Activated T-helper 9 cell treated with anti-CD3 and anti-CD28 coated beads, Interleukin-2, amount 50 U/mL, for 16 hours (primary cell): ENCODE measurements around the gene RNF182.
"Not testable (repeated sequence)": the region's sequence is repeated elsewhere in the genome, so short reads cannot be mapped to it uniquely, and the experiment has no call there.

ENCODE experiments used
- DNase-seq: peaks from one replicate; pipeline ENCODE4 v3.0.0-alpha.2; 2020; ENCODE audit warnings: low read depth

The RNF182 gene

DNA sequence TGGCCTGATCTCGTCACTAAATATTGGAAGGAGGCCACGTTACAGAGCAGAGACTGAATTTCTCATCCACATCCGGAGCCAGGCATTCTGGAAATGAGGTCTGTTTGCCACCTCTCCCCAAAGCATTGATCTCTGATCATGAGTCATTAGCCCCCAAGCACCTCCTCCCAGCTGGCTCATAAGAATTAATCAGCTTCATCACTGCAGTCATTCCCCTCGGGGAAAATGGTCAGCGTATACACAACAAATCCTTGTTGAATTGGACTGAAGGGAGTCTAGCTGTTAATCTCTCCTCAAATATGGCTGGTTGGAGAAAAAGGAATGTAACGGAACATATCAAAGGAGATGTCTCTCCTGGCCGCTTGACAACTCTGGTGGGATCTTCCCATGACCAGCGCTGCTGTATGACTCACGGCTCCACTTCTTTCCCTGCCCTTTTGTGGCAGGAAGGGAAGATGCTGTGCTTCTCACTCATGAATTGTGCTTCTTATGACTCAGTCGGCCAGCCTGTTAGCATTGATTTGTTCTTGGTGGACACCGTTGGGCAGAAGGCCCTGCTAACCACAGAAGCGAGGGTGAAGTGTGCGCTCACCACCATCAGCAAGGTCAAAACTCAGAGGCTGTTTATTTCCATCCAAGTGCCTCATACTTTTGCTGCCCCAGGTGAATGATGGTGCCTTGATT lies 76.7 kb downstream of the RNF182 start:
- no peak for DNase-seq

DNA sequence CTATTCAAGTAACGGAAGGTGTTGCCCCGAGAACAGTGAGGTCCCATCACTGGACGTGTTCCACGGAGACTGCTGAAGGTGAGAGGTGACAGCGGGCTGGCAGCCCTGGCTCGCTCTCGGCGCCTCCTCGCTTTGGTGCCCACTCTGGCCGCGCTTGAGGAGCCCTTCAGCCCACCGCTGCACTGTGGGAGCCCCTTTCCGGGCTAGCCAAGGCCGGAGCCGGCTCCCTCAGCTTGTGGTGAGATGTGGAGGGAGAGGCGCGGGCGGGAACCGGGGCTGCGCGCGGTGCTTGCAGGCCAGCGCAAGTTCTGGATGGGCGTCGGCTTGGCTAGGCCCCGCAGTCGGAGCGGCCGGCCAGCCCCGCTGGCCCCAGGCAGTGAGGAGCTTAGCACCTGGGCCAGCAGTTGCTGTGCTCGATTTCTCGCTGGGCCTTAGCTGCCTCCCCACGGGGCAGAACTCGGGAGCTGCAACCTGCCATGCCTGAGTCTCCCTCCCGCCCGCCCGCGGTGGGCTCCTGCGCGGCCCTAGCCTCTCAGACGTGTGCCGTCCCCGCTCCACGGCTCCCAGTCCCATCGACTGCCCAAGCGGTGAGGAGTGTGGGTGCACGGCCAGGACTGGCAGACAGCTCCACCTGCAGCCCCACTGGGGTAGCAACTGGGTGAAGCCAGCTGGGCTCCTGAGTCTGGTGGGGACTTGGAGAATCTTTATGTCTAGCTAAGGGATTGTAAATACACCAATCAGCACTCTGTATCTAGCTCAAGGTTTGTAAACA lies 77.6 kb downstream of the RNF182 start:
- no peak for DNase-seq

DNA sequence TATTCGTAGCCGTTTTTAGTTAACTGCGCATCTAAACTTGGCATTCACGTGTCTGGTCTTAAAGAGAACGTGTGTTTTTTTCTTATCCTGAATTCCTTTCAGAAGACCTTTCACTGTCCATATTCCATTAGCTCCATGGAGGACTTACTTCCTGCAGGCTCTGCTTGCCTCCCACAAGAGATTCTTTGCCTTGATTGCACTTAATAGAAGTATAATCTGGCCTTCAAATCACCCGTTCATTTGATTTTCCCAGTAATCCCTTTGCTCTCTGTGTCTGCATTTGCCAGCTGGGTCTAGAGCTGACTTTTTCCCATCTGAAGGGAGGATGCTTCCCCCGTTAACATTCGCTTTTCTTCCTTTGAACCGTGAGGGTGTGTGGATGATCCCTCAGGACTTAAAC lies 79.5 kb downstream of the RNF182 start:
- DNase-seq, result no peak

DNA sequence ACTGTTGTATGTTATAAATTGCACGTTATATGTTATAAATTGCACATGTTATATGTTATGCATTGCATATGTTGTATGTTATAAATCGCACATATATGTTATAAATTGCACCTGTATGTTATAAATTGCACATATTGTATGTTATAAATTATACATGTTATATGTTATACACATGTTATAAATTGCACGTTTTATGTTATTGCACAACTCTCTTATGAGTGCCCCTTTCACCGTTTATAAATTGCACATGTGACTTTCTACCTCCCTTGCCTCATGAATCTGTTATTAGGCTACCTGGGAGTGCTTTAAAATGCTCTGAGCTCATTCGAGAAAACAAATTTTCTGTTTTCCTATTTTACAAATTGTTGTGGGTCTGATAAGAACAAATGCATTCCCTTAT lies 84.1 kb downstream of the RNF182 start:
- no peak for DNase-seq

DNA sequence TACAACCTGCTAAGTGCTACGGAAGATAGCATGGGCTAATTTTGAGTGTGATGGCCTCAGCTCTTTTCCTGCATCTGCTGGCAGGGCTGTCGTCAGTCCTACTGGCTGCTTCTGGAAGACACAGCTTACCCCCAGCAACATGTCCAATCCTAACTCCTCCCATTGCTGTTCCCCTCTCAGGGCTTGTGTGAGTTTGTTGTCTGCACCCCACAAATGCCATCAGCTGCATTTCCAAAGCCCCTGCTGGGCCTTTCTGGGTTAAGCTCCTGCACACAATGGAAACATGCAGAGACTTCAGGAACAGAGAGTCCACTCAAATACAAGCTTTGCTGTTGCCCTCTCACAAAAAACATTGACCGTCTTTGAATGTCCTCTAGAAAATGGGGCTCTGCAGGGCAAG lies 84.7 kb downstream of the RNF182 start:
- no peak for DNase-seq

DNA sequence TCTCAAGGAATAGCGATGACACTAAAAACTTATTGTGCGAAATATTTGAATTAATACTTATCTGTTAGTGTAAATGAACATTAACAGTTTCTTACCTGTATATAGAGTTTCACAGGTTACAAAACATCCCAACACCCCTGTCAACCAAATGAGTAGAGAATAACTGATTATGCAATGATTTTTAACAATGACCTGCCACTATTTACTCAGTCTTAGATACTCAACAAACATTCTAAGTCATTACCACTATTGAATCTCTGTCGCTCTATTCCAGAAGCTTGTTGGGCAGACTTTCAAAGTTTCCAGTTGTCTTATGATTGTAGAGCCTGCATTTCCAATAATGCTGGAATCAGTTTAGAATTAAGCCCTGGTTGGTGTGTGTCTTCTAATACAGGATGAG lies 85.5 kb downstream of the RNF182 start:
- DNase-seq, result no peak

DNA sequence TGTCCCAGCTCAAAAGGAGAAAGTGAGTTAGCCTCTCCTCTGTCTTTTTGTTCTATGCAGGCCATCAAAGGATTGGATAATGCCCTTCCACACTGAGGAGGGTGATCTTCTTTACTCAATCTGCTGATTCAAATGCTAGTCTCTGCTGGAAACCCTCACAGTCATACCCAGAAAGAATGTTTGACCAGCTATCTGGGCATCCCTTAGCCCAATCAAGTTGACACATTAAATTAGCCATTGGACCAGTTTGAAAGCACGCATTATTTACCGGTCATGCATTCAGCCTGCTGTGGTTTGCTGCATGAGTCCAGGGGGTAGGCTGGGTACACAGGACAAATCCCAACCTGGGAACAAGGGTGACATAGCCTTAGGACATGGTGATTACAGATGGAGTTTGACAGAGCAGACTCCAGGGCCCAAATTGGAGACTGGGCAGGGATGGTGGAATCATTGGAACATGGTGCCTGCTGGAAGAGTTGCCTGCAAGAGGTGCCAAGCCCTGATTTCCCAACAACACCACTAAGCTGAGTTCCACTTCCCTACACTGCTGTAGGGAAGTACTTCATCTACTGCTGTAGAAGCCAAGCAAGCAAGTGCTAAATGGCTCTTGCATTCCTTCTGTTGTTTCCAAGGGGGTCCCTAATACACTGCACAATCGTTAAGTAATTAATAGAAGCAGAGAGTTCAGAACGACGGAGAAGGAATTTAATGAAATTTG lies 87.7 kb downstream of the RNF182 start:
- DNase-seq, result no peak

DNA sequence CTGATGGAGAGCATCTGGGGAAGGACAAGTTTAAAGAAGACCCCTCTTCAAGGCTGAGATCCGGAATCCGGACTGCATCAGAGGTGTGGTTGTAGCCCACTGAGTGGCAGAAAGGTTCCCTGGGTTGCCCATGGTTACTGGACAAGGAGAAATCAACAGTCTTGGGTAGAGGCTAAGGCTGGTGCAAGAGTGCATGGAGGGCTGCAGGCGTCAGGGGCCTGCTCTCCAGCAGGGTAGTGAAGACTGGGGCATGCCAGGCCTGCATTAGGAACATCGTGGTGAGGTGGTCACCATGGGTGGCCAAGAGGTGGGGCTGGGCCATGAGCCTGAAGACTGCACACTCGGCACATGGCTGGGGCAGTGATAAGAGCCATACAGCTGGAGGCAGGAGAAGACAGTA lies 91.2 kb downstream of the RNF182 start:
- DNase-seq, result no peak

DNA sequence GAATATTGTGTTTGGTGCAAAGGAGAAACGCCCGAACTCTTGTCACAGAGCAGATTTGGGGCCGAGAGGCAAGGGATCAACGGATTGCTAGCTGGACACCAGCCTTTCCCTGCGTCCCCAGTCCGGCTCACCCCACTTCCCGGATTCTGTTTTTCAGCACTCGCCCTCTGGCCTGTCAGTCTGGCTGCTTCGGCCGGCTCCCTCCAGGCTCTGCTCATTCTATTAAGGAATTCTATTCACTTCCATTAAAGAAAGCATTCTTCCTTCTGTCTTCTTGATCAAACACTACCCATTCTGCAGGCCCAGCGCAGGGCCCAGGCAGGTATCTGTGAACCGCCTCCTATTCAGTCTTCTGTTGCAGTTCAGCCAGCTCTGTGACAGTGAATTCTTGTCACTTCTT lies 91.7 kb downstream of the RNF182 start:
- no peak for DNase-seq

DNA sequence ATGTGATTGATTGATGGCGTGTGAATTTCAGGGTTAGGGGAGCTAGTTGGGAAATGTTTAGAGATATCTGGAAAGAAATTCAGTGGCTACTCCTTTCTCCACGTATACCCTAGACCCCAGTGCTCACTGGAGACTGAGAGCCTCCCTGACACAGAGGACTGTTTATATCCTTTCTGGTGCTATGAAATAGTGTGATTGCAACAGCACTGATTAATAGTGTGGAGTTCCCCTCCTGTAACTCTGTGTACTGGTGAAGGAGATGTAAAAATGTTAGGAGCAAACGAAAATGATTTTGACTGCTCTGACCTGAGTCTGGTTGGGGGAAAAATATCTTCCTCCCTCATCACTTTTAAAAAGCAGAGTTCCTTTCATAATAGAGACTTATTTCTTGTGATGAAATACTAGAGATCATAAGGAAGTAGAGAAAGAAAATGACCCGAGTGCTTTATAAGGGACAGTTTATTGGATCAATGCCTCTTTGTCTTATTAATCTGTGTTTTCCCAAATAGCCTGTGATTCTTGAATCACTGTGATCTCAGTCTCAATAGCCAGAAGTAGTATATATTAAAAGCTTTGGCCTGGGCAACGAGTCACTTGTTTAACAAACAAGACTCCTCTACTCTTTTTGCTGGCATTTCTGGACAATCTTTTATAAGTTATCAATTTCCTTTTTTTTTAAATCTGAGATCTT lies 92.3 kb downstream of the RNF182 start:
- DNase-seq, result no peak

DNA sequence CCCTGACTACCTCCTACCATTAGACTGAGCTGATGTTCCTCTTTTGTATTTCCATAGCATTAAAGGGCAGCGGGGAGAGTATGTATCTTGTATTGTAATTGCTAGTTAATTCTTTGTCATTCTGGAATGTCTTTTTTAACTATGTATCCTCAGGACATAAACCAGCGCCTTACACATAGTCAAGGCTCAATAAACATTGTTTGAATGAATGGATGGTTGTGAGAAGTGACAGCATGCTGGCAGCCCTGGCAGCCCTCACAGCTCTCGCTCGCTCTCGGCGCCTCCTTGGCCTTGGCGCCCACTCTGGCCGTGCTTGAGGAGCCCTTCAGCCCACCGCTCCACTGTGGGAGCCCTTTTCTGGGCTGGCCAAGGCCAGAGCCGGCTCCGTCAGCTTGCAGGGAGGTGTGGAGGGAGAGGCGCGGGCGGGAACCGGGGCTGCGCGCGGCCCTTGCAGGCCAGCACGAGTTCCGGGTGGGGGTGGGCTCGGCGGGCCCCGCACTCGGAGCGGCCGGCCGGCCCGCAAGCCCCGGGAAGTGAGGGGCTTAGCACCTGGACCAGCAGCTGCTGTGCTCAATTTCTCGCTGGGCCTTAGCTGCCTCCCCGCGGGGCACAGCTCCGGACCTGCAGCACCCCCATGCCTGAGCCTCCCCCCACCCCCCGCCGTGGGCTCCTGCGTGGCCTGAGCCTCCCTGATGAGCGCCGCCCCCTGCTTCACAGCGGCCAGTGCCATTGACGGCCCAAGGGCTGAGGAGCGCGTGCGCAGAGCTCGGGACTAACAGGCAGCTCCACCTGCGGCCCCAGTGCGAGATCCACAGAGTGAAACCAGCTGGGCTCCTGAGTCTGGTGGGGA lies 93.1 kb downstream of the RNF182 start:
- no peak for DNase-seq

DNA sequence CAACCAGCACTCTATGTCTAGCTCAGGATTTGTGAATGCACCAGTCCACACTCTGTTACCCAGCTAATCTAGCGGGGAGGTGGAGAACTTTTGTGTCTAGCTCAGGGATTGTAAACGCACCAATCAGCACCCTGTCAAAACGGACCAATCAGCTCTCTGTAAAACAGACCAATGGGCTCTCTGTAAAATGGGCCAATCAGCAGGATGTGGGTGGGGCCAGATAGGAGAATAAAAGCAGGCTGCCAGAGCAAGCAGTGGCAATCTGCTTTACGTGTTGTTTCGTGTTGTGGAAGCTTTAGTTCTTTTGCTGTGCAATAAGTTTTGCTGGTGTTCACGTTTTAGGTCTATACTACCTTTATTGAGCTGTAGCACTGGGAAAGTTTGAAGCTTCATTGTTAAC lies 93.8 kb downstream of the RNF182 start:
- not testable (repeated sequence) for DNase-seq

DNA sequence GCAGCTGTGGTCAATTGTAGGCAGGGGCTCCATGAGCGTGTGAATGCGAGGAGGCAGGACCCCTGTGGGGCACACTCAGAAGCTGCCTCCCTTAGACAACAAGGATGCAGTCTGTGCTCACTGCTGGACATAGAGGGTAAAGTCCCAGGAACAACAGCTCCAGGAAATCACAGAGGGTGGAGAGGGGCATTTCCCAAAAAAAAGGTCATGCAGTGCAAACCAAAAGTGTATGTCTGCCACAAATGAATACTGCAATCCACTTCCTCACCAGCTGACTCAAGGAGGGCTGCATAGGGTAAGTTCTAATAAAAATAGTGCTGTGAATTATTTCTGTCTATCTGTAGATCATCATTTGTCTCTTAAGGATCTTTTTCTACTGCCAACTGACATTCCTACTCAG lies 95.8 kb downstream of the RNF182 start:
- DNase-seq, result no peak

DNA sequence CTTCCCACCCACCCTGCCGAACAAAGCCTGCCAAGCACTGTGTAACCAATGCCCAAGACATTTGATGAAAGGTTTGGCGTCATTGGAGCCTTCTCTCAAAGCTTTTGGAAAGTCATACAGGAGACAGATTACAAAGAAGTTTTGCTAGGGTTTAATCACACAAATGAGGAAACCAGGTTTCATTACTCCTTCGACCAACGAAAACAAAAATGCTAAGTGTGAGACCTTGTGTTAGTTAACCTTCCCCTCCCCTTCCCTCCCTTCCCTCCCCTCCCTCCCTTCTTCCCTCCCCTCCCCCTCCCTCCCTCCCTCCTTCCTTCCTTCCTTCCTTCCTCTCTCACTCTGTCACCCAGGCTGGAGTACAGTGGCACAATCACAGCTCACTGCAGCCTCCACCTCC lies 96.7 kb downstream of the RNF182 start:
- no peak for DNase-seq

DNA sequence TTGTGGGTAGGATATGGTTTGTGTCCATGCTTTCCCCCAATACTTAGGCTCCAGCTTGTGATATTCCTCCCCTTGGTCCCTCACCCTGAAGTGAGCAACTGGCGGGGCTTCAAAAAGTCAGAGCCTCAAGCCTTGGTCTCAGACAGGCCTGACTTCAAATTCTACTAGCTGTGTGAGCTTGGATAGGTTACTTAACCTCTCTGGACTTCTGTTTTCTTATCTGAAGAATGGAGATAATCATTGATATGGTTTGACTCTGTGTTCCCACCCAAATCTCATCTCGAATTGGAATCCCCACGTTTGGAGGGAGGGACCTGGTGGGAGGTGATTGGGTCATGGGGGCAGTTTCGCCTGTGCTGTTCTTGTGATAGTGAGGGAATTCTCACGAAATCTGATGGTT lies 97.9 kb downstream of the RNF182 start:
- DNase-seq, result no peak

DNA sequence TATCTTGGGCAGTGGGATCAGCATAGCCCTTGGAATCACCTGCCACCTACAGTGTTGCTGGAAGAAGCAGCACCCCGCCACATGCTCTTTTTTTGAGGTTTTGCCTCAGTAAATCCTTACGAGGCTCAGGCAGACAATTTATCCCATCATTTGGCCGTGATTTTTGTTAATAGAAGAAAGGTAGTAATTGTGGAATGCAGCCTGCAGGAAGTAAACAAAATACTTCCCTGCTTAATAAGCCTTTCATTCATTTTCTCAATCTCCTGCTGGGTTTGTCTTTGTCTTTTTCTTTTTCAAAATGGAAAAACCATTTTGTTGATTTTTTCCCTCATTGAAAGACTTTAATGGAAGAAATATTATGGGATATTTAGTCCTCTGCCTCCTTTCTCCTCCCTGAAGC lies 99.1 kb downstream of the RNF182 start:
- no peak for DNase-seq

DNA sequence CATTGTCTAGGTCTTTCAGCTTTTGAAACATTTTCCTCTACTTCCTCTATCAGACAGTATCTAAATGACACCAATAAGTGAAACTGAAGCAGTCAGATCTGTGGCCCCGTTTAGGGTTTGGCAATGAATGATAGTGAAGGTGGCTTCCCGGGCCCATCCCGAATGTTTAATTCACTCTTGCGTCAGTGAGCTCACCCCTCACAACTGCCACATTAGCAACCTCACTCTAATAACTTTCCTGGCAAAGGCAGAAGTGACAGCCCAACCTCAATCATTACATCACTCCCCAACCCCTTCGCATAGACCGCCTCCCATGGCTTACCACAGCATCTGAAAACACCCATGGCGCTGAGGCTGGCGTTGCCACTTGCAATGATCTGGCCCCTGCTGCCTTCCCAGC lies 100.4 kb downstream of the RNF182 start:
- no peak for DNase-seq

DNA sequence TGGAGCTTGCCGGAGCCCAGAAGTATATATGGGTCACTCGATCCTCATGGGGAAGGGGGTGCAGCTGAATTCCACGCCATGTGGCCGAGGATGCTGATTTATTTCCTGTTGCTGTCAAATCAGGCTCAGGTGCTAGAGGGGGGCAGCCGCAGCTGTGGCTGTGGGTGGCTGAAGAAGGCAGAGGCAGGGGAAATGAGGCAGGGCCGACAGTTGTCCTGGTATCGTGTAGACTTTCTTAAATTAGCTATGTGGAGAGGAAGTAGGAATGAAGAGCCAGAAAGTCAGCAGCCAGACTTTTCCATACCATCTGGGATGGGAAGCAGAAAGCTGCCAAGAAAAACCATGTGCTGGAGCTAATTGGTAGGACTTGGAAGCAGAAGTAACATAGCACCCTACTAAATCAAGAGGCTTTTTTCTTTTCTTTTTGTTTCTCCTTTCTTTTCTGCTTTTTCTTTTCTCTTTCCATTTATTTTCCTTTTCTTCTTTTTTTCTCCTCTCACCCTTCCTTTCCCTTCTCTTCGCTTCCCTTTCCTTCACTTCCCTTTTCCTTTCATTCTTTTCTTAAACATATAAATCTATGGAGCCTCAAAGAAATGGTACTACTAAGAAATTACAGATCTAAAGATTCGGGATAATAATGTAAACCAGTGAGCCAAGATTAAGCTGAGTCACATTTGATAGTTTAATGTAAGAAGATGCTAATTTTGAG lies 102.2 kb downstream of the RNF182 start:
- no peak for DNase-seq

DNA sequence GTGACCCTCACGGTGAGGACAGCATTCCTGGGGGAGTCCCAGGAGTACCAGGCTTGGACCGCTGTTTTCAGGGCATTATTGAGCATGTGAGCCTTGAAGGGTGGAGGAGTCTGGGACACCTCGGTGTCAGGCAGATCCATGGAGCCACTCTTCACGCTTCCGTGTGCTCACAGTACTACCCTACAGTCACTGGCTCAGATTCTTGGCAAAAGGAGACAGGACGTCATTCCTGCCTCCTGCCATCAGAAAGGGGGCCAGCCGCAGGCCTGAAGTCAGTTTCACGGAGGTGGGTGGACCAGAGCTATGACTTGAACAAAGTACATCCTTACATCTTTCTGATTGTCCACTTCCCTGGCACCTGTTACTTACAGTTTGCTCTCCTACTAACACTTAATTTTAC lies 103.9 kb downstream of the RNF182 start:
- no peak for DNase-seq

DNA sequence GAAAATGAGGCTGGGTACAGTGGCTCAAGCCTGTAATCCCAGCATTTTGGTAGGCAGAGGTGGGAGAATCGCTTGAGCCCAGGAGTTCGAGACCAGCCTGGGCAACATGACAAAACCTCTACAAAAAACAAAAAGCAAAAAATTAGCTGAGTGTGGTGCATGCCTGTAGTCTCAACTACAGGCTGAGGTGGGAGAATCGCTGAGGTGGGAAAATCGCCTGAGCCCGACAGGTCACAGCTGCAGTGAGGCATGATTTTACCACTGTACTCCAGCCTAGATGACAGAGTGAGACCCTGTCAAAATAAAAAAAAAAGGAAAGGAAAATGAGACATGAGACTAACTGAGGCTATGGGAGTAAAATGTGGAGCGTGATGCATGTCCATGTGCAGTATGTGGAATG lies 104.9 kb downstream of the RNF182 start:
- no peak for DNase-seq
